BJ (cell line): ENCODE results near the gene MYH9. TPM values are rescaled to one million over a fixed set of nuclear protein-coding genes. Genes with fewer than 3 reads are reported as not detected.
A peak's percentile ranks its signal among the peaks of the same experiment; 100 is the strongest.

Experiments used
- CTCF ChIA-PET: fragments of 350-600 bp; formaldehyde crosslinking; extraction: SDS; loops from one replicate; lab custom pipeline; 2021; ENCODE audit warnings: antibody characterized with exemption, inconsistent platforms; lab: Yijun Ruan, JAX
- POLR2A ChIA-PET: fragments of 300-600 bp; sonication (Branson Sonifier 250); formaldehyde crosslinking; extraction: SDS; loops from one replicate; lab custom pipeline; 2021; ENCODE audit warnings: antibody characterized with exemption; lab: Charles Lee
- DNase-seq: peaks from one replicate; pipeline ENCODE4 v3.0.0-alpha.2; 2011; ENCODE audit warnings: low read depth
- H3K27me3 ChIP-seq: 2 replicates; pipeline ENCODE4 v1.6.0; 2011; ENCODE audit warnings: low read length; ENCODE audit not compliant: control insufficient read depth, insufficient read depth
- H3K36me3 ChIP-seq: 2 replicates; pipeline ENCODE4 v1.5.1; 2011; ENCODE audit warnings: low read length; ENCODE audit not compliant: control insufficient read depth, insufficient read depth
- H3K4me3 ChIP-seq: 2 replicates; pipeline ENCODE4 v1.5.1; 2011; ENCODE audit warnings: low read depth, mild to moderate bottlenecking, control low read depth, low read length
- CTCF ChIP-seq: IDR thresholded peaks from 2 replicates; pipeline ENCODE4 v1.5.1; 2011; ENCODE audit warnings: low read depth, mild to moderate bottlenecking, control low read depth, inconsistent platforms, low read length, moderate library complexity; ENCODE audit not compliant: insufficient read depth
- polyA minus RNA-seq: library from RNA; depleted of rRNA, polyadenylated mRNA; stranded (reverse); fragments of >200 nt; gene quantifications from 2 replicates; pipeline ENCODE4 v1.2.3, GENCODE V29; 2011; rRNA and poly(A)+ RNA removed
- polyA plus RNA-seq: library from polyadenylated mRNA; depleted of rRNA; stranded (reverse); fragments of >200 nt; gene quantifications from 2 replicates; pipeline ENCODE4 v1.2.3, GENCODE V29; 2011; rRNA removed

The MYH9 gene
- polyA plus RNA-seq (262 and 340 TPM in 2 replicates), polyA minus RNA-seq (504 and 810 TPM in 2 replicates)

- TF ChIP-seq CTCF = no peak
- peak within 1 kb of the TSS; percentile 89 for H3K4me3 ChIP-seq
- CTCF ChIA-PET = interaction anchor here (0.6 to 3.6 kb wide), 5 partner anchors 14 to 87 kb away, joined by 3 to 23 read pairs (median 3); no protein-coding TSS in a partner anchor
- peaks cover 3% of the 10 kb centered on the region; the same call in 1 of the 2 replicates for H3K36me3 ChIP-seq
- POLR2A ChIA-PET = interaction anchor here (0.7 to 1.1 kb wide), 9 partner anchors 9 to 82 kb away, joined by 3 to 10 read pairs (median 3); no protein-coding TSS in a partner anchor
- H3K27me3 ChIP-seq = no peaks in the 10 kb centered on the region
- DNase-seq = peak; percentile 97
Observed at GRCh38 chr22:36387959-36388726, at the start of gene MYH9. MYH9 (minus strand) TSS chr22:36387967; CDS start chr22:36349236, 38,731 bp downstream.

GRCh38 chr22:36435516-36436415, 48.0 kb upstream of the MYH9 start:
- no peak for TF ChIP-seq CTCF
- Histone ChIP-seq H3K27me3 (no peaks in the 10 kb centered on the region), H3K4me3 (no peak overlapping the region), H3K36me3 (no peaks in the 10 kb centered on the region)
- no peak for DNase-seq
- ChIA-PET CTCF (interaction anchor here (0.7 kb wide), 1 partner anchor 9 kb away, joined by 3 read pairs; no protein-coding TSS in a partner anchor), POLR2A (no interaction called here)

GRCh38 chr22:36433318-36434231, 45.8 kb upstream of the MYH9 start:
- TF ChIP-seq CTCF = no peak
- no peaks in the 10 kb centered on the region for H3K36me3 ChIP-seq
- DNase-seq = no peak
- CTCF ChIA-PET = interaction anchor here (1.2 kb wide), 1 partner anchor 37 kb away, joined by 4 read pairs; no protein-coding TSS in a partner anchor
- no peaks in the 10 kb centered on the region for H3K27me3 ChIP-seq
- H3K4me3 ChIP-seq = no peak overlapping the region
- POLR2A ChIA-PET = no interaction called here

- H3K4me3 ChIP-seq = no peak overlapping the region
- no peak for TF ChIP-seq CTCF
- ChIA-PET CTCF (interaction anchor here (0.7 to 1.2 kb wide), 2 partner anchors 9 to 37 kb away, joined by 4 read pairs; no protein-coding TSS in a partner anchor), POLR2A (no interaction called here)
- no peak for DNase-seq
- no peaks in the 10 kb centered on the region for H3K36me3 ChIP-seq
- H3K27me3 ChIP-seq = no peaks in the 10 kb centered on the region
Observed at GRCh38 chr22:36432592-36433317, 45.0 kb upstream of the MYH9 start.
